PC-9 (cell line): ENCODE results near the gene EIF4E. TPM values are rescaled to one million over a fixed set of nuclear protein-coding genes. Genes with fewer than 3 reads are reported as not detected.
"Not testable (repeated sequence)": the region's sequence is repeated elsewhere in the genome, so short reads cannot be mapped to it uniquely, and the experiment has no call there.

Source experiments
- BruUV-seq: library from RNA; stranded (reverse); fragments of 400-500 nt; replicated peaks from 2 replicates; lab custom pipeline; 2021; lab: Mats Ljungman, UMichigan
- CTCF ChIA-PET: fragments of 300-600 bp; sonication (Branson Sonifier 250); formaldehyde crosslinking; loops from one replicate; lab custom pipeline; 2022; ENCODE audit warnings: antibody characterized with exemption; lab: Charles Lee
- POLR2A ChIA-PET: fragments of 300-600 bp; sonication (Branson Sonifier 250); formaldehyde crosslinking; loops from one replicate; lab custom pipeline; 2022; ENCODE audit warnings: antibody characterized with exemption; ENCODE audit not compliant: unreplicated experiment; lab: Charles Lee
- DNase-seq, 2 experiments: peaks; one replicate each; pipeline versions ENCODE4 v3.0.0 to v3.0.0-alpha.2; 2015 to 2022; ENCODE audit warnings: mixed read lengths in 1 of 2
- H2AFZ ChIP-seq: fragments of 200-600 bp; sonication (generic); 2 replicates; pipeline ENCODE4 v1.8.1; 2017; ENCODE audit warnings: antibody characterized with exemption
- H3F3A ChIP-seq: fragments of 200-600 bp; sonication (generic); 2 replicates; pipeline ENCODE4 v1.8.1; 2017; ENCODE audit warnings: antibody characterized with exemption, mild to moderate bottlenecking, low read depth; ENCODE audit not compliant: insufficient read depth
- H3K27ac ChIP-seq: fragments of 200-600 bp; sonication (generic); 2 replicates; pipeline ENCODE4 v1.6.1; 2016; ENCODE audit warnings: mixed run types
- H3K27me3 ChIP-seq: fragments of 200-600 bp; sonication (generic); 2 replicates; pipeline ENCODE4 v1.6.1; 2016; ENCODE audit warnings: low read depth, mixed run types; ENCODE audit not compliant: insufficient read depth
- H3K36me3 ChIP-seq: fragments of 200-600 bp; sonication (generic); 2 replicates; pipeline ENCODE4 v1.6.1; 2016; ENCODE audit warnings: low read depth, mixed run types
- H3K4me1 ChIP-seq: fragments of 200-600 bp; sonication (generic); replicated peaks from 2 replicates; pipeline ENCODE4 v1.6.1; 2016; ENCODE audit warnings: mixed run types; ENCODE audit not compliant: insufficient read depth
- H3K4me2 ChIP-seq: fragments of 200-600 bp; sonication (generic); 2 replicates; pipeline ENCODE4 v1.6.1; 2017; ENCODE audit warnings: mixed run types
- H3K4me3 ChIP-seq: fragments of 200-600 bp; sonication (generic); 2 replicates; pipeline ENCODE4 v1.6.1; 2016; ENCODE audit warnings: mixed run types
- H3K79me2 ChIP-seq: fragments of 200-600 bp; sonication (generic); 2 replicates; pipeline ENCODE4 v1.6.1; 2017; ENCODE audit warnings: low read depth, mixed run types
- H3K9me2 ChIP-seq: fragments of 200-600 bp; sonication (generic); 2 replicates; pipeline ENCODE4 v1.8.1; 2017; ENCODE audit warnings: mild to moderate bottlenecking; ENCODE audit not compliant: insufficient read depth
- H3K9me3 ChIP-seq: fragments of 200-600 bp; sonication (generic); 2 replicates; pipeline ENCODE4 v1.8.1; 2016; ENCODE audit warnings: low read depth; ENCODE audit not compliant: insufficient read depth
- H4K20me1 ChIP-seq: fragments of 200-600 bp; sonication (generic); 2 replicates; pipeline ENCODE4 v1.8.1; 2017; ENCODE audit not compliant: insufficient read depth
- CTCF ChIP-seq: fragments of 200-600 bp; sonication (generic); conservative IDR thresholded peaks from 2 replicates; pipeline ENCODE4 v1.6.1; 2017; ENCODE audit warnings: mixed run types, antibody characterized with exemption, mild to moderate bottlenecking, moderate library complexity
- EZH2 ChIP-seq: fragments of 200-600 bp; sonication (generic); IDR thresholded peaks from 2 replicates; pipeline ENCODE4 v1.8.0; 2017; ENCODE audit warnings: antibody characterized with exemption, low read depth
- intact Hi-C: fragments of 100-400 bp; cut with micrococcal nuclease; formaldehyde crosslinking; loops from one replicate; pipeline ENCODE4 v1.10.0; 2022; ENCODE audit not compliant: unreplicated experiment
- total RNA-seq: library from RNA; stranded (reverse); gene quantifications from 2 replicates; pipeline ENCODE4 v1.2.3, GENCODE V29; 2021

EIF4E gene
- total RNA-seq, 1 experiment from 2014 or later: 59.6 TPM

DNA sequence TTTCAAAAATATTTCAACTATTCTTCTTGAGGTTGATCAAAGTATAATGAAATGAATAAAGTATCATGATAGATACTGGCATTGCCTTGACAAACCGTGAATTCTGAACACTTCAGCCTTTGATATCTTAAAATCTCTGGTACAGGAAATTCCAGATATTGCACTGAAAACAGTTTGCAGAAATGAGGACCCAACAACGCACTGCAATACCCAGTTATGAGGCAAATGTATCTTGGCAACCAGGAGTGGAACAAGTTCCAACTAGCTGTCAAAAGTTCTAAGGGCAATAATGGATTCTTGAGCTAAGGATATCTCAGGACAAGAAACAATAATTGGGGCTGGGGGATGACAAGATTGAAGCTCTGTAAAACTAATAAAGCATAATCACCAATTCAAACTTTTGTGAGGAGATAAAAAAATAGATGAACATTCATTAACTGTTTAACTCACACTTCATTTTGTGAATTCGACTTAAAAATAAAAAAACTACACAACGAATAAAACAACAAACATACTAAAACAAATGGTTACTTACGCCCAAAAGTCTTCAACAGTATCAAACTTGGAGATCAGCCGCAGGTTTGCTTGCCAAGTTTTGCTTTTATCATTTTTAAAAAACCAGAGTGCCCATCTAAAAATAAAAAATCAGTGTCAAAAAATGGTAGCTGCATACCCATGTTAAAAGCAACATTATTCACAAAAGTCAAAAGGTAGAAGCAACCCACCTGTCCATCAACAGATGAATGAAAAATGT lies 38.1 kb downstream of the EIF4E start:
- Histone ChIP-seq H3K4me3 (no peak overlapping the region), H3K27me3 (no peaks in the 10 kb centered on the region), H2AFZ (no peak overlapping the region), H3K4me2 (no peak overlapping the region), H3K4me1 (no peaks in the 10 kb centered on the region), H3K27ac (no peak overlapping the region), H3F3A (peaks cover 17% of the 10 kb centered on the region; the same call in 1 of the 2 replicates), H4K20me1 (peaks cover 36% of the 10 kb centered on the region), H3K9me2 (no peaks in the 10 kb centered on the region; the same call in 1 of the 2 replicates), H3K79me2 (peaks cover 51% of the 10 kb centered on the region), H3K36me3 (peaks cover 54% of the 10 kb centered on the region), H3K9me3 (no peaks in the 10 kb centered on the region)
- DNase-seq: no peak
- BruUV-seq: no TSS peak
- ChIA-PET CTCF (interaction anchor here (0.6 kb wide), 1 partner anchor 113 kb away, joined by 3 read pairs; no protein-coding TSS in a partner anchor), POLR2A (no interaction called here)
- intact Hi-C loops: no loop called here
- TF ChIP-seq CTCF: no peak
- no peak for TF ChIP-seq EZH2

DNA sequence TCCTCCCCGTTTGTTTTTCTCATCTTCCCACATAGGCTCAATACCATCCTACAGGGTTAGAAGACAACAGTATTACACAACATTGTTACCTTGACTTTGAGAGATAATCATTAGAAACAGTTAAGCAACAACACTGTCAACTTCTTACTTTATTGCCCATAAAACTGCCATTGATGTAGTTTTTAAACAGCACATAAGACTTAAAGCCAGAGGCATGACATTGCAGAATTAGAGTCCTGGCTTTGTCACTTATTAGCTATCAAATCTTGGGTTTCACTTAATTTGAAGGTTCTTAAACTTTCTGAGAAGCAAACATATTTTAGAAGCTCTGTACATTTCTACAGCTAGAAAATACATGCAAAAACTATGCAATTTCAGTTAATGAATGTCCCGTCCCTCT lies 41.8 kb downstream of the EIF4E start:
- CTCF ChIA-PET: interaction anchor here (0.9 kb wide), 1 partner anchor 420 kb away, joined by 3 read pairs; no protein-coding TSS in a partner anchor
- peaks cover 41% of the 10 kb centered on the region for H3K36me3 ChIP-seq

DNA sequence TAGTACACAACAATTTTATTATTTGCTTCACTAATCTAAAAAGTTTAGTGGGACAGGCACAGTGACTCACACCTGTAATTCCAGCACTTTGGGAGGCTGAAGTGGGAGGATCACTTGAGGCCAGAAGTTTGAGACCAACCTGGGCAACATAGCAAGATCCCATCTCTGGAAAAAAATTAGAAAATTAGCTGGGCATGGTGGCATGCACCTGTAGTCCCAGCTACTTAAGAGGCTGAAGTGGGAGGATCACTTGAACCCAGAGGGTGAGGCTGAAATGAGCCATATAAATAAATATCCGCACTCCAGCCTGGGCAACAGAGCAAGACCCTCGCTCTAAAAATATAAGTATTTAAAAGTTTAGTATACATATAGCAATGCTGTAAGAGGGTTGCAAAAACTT lies 42.6 kb downstream of the EIF4E start:
- POLR2A ChIA-PET: not testable (repeated sequence)
- peaks cover 21% of the 10 kb centered on the region for H3K79me2 ChIP-seq

More for the DNA sequence above, 41.8 kb downstream of the EIF4E start:
- no peak overlapping the region for H3K27ac ChIP-seq
- peaks cover 29% of the 10 kb centered on the region for H3K79me2 ChIP-seq
- H3F3A ChIP-seq: peaks cover 17% of the 10 kb centered on the region; the same call in 1 of the 2 replicates
- intact Hi-C loops: no loop called here
- peaks cover 18% of the 10 kb centered on the region for H4K20me1 ChIP-seq
- no peak overlapping the region for H3K4me3 ChIP-seq
- POLR2A ChIA-PET: no interaction called here
- H3K27me3 ChIP-seq: no peaks in the 10 kb centered on the region
- no peak for DNase-seq
- TF ChIP-seq CTCF: no peak
- TF ChIP-seq EZH2: no peak
- H2AFZ ChIP-seq: no peak overlapping the region
- H3K9me3 ChIP-seq: no peaks in the 10 kb centered on the region
- H3K4me2 ChIP-seq: no peak overlapping the region
- H3K9me2 ChIP-seq: no peaks in the 10 kb centered on the region; the same call in 1 of the 2 replicates
- H3K4me1 ChIP-seq: no peaks in the 10 kb centered on the region
- BruUV-seq: no TSS peak

GRCh38 chr4:98880884-98881283 lies 48.0 kb downstream of the EIF4E start:
- H3K79me2 ChIP-seq, H4K20me1 ChIP-seq, intact Hi-C loops, CTCF ChIA-PET, H3K4me1 ChIP-seq, H3K27ac ChIP-seq, H3F3A ChIP-seq, BruUV-seq, H3K27me3 ChIP-seq, POLR2A ChIA-PET, H3K9me2 ChIP-seq, DNase-seq, H3K4me3 ChIP-seq, H3K4me2 ChIP-seq, H3K9me3 ChIP-seq, H2AFZ ChIP-seq: not testable (repeated sequence)
- H3K36me3 ChIP-seq: peaks cover 23% of the 10 kb centered on the region

More for the DNA sequence above, 42.6 kb downstream of the EIF4E start:
- H3K9me2 ChIP-seq, H3K9me3 ChIP-seq, H3K4me3 ChIP-seq, H3K4me1 ChIP-seq, H2AFZ ChIP-seq, intact Hi-C loops, H3K27ac ChIP-seq, H3K4me2 ChIP-seq, H3K27me3 ChIP-seq, BruUV-seq, DNase-seq: not testable (repeated sequence)
- CTCF ChIA-PET: interaction anchor here (0.9 kb wide), 1 partner anchor 419 kb away, joined by 3 read pairs; no protein-coding TSS in a partner anchor
- Histone ChIP-seq H3K36me3 (peaks cover 42% of the 10 kb centered on the region), H4K20me1 (peaks cover 14% of the 10 kb centered on the region), H3F3A (peaks cover 15% of the 10 kb centered on the region; the same call in 1 of the 2 replicates)
